Panc1 (cell line): ENCODE data around the gene ANKMY1. TPM values are rescaled to one million over a fixed set of nuclear protein-coding genes. Genes with fewer than 3 reads are reported as not detected.

Experiments used
- ATAC-seq: fragments of 200-7000 bp; cut with Tn5 transposase; 2 replicates; pipeline ENCODE4 v1.9.1; 2020; ENCODE audit warnings: mild to moderate bottlenecking, moderate library complexity
- BruUV-seq: library from RNA; stranded (reverse); fragments of 400-500 nt; replicated peaks from 2 replicates; lab custom pipeline; 2021; lab: Mats Ljungman, UMichigan
- CTCF ChIA-PET: fragments of 300-600 bp; sonication (Branson Sonifier 250); formaldehyde crosslinking; loops from one replicate; lab custom pipeline; 2022; ENCODE audit warnings: antibody characterized with exemption; lab: Charles Lee
- POLR2A ChIA-PET: fragments of 300-600 bp; sonication (Branson Sonifier 250); formaldehyde crosslinking; loops from one replicate; lab custom pipeline; 2022; ENCODE audit warnings: antibody characterized with exemption; lab: Charles Lee
- DNase-seq: peaks from one replicate; pipeline ENCODE4 v3.0.0-alpha.2; 2010; ENCODE audit warnings: low read depth, low spot score
- H3K27ac ChIP-seq: 2 replicates; pipeline ENCODE4 v1.5.1; 2011; ENCODE audit warnings: mild to moderate bottlenecking, low read length, inconsistent platforms
- H3K27me3 ChIP-seq: fragments of 200-500 bp; sonication (Bioruptor generic); 2 replicates; pipeline ENCODE4 v1.6.0; 2014; ENCODE audit warnings: low read length, inconsistent platforms; ENCODE audit not compliant: control insufficient read depth, insufficient read depth
- H3K36me3 ChIP-seq: fragments of 200-500 bp; sonication (Bioruptor generic); 2 replicates; pipeline ENCODE4 v1.5.1; 2014; ENCODE audit warnings: inconsistent platforms, mild to moderate bottlenecking, low read length, moderate library complexity; ENCODE audit not compliant: control insufficient read depth, insufficient read depth
- H3K4me1 ChIP-seq: 2 replicates; pipeline ENCODE4 v1.5.1; 2011; ENCODE audit warnings: inconsistent platforms, mild to moderate bottlenecking, low read length, moderate library complexity; ENCODE audit not compliant: control insufficient read depth, insufficient read depth
- H3K4me3 ChIP-seq, 2 experiments: 2 replicates each; pipeline ENCODE4 v1.5.1; 2011 to 2012; ENCODE audit warnings: low read depth in 2 of 2, low read length in 2 of 2, mild to moderate bottlenecking in 2 of 2, inconsistent platforms in 1 of 2, moderate library complexity in 1 of 2
- H3K9me3 ChIP-seq: fragments of 200-500 bp; sonication (Bioruptor generic); 2 replicates; pipeline ENCODE4 v1.5.1; 2014; ENCODE audit warnings: low read depth, mild to moderate bottlenecking, inconsistent platforms, low read length, moderate library complexity; ENCODE audit not compliant: control insufficient read depth, insufficient read depth
- POLR2AphosphoS5 ChIP-seq: IDR thresholded peaks from 2 replicates; pipeline ENCODE4 v1.6.1; 2012; ENCODE audit warnings: mild to moderate bottlenecking, low read depth, low read length, moderate library complexity
- SIN3A ChIP-seq: IDR thresholded peaks from 2 replicates; pipeline ENCODE4 v1.6.1; 2012; ENCODE audit warnings: low read depth, mild to moderate bottlenecking, low read length, moderate library complexity, borderline replicate concordance; ENCODE audit not compliant: insufficient read depth
- TCF7L2 ChIP-seq: IDR thresholded peaks from 2 replicates; pipeline ENCODE4 v1.6.1; 2011; ENCODE audit warnings: mild to moderate bottlenecking, low read depth, low read length, inconsistent platforms
- in situ Hi-C: cut with HindIII; loops from 2 replicates; pipeline ENCODE4 v1.10.0; 2016; ENCODE audit warnings: low sequenced_read_pairs, low pct_unique_long_range_greater_than_20kb
- intact Hi-C: fragments of 100-400 bp; cut with micrococcal nuclease; formaldehyde crosslinking; loops from one replicate; pipeline ENCODE4 v1.10.0; 2022; ENCODE audit not compliant: unreplicated experiment
- total RNA-seq: library from RNA; stranded (reverse); gene quantifications from one replicate; pipeline ENCODE4 v1.2.1, GENCODE V29; 2021; ENCODE audit not compliant: unreplicated experiment
- TF ChIP-seq, protein P1 (sequence below), 2 experiments: IDR thresholded peaks; 2 replicates each; pipeline ENCODE4 v1.6.1; 2011 to 2012; ENCODE audit warnings: low read depth in 2 of 2, control low read depth in 1 of 2, low read length in 1 of 2, mild to moderate bottlenecking in 1 of 2, moderate library complexity in 1 of 2; ENCODE audit not compliant: insufficient read depth in 1 of 2
- TF ChIP-seq, protein P2 (sequence below): fragments of 450-650 bp; IDR thresholded peaks from 2 replicates; pipeline ENCODE4 v1.5.1; 2017; ENCODE audit warnings: mild to moderate bottlenecking

Gene ANKMY1
- total RNA-seq, 1 experiment from 2014 or later = 19.5 TPM

DNA sequence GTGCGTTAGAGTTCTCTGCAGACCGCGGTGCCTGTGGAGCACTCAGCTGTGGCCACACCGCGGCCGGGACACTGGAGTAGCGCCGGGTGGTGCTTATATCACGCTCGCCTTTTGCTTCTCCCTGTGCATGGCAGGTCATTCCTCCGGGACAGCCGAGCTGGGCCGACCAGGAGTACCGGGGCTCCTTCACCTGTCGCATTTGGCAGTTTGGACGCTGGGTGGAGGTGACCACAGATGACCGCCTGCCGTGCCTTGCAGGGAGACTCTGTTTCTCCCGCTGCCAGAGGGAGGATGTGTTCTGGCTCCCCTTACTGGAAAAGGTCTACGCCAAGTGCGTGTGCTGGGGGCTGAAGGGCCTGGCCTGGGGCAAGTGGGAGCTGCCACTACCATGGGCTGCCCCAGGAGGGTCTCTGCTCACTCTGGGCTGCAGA lies 32.9 kb upstream of the ANKMY1 start:
- H3K27ac ChIP-seq = no peak overlapping the region
- peaks cover 13% of the 10 kb centered on the region; the same call in 1 of the 2 replicates for H3K4me1 ChIP-seq
- no peaks in the 10 kb centered on the region for H3K27me3 ChIP-seq
- no peaks in the 10 kb centered on the region for H3K9me3 ChIP-seq
- BruUV-seq = no TSS peak
- CTCF ChIA-PET = no interaction called here
- DNase-seq = no peak
- intact Hi-C loops = no loop called here
- POLR2A ChIA-PET = no interaction called here
- ATAC-seq = no peak
- in situ Hi-C loops = no loop called here
- no peak for TF ChIP-seq SIN3A
- TF ChIP-seq POLR2AphosphoS5 = no peak
- TF ChIP-seq, protein P1, sequence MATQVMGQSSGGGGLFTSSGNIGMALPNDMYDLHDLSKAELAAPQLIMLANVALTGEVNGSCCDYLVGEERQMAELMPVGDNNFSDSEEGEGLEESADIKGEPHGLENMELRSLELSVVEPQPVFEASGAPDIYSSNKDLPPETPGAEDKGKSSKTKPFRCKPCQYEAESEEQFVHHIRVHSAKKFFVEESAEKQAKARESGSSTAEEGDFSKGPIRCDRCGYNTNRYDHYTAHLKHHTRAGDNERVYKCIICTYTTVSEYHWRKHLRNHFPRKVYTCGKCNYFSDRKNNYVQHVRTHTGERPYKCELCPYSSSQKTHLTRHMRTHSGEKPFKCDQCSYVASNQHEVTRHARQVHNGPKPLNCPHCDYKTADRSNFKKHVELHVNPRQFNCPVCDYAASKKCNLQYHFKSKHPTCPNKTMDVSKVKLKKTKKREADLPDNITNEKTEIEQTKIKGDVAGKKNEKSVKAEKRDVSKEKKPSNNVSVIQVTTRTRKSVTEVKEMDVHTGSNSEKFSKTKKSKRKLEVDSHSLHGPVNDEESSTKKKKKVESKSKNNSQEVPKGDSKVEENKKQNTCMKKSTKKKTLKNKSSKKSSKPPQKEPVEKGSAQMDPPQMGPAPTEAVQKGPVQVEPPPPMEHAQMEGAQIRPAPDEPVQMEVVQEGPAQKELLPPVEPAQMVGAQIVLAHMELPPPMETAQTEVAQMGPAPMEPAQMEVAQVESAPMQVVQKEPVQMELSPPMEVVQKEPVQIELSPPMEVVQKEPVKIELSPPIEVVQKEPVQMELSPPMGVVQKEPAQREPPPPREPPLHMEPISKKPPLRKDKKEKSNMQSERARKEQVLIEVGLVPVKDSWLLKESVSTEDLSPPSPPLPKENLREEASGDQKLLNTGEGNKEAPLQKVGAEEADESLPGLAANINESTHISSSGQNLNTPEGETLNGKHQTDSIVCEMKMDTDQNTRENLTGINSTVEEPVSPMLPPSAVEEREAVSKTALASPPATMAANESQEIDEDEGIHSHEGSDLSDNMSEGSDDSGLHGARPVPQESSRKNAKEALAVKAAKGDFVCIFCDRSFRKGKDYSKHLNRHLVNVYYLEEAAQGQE (IDR thresholded peaks at IDR 0.05; ENCODE audit: insufficient read depth in 1 of 2, low read depth in 2 of 2, low read length in 1 of 2) = no peak
- TF ChIP-seq, protein P2, sequence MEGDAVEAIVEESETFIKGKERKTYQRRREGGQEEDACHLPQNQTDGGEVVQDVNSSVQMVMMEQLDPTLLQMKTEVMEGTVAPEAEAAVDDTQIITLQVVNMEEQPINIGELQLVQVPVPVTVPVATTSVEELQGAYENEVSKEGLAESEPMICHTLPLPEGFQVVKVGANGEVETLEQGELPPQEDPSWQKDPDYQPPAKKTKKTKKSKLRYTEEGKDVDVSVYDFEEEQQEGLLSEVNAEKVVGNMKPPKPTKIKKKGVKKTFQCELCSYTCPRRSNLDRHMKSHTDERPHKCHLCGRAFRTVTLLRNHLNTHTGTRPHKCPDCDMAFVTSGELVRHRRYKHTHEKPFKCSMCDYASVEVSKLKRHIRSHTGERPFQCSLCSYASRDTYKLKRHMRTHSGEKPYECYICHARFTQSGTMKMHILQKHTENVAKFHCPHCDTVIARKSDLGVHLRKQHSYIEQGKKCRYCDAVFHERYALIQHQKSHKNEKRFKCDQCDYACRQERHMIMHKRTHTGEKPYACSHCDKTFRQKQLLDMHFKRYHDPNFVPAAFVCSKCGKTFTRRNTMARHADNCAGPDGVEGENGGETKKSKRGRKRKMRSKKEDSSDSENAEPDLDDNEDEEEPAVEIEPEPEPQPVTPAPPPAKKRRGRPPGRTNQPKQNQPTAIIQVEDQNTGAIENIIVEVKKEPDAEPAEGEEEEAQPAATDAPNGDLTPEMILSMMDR = no peak
- TF ChIP-seq TCF7L2 = no peak
- H3K36me3 ChIP-seq = peaks cover under 1% of the 10 kb centered on the region; the same call in 1 of the 2 replicates
- H3K4me3 ChIP-seq = no peak overlapping the region

GRCh38 chr2:240589850-240590525 lies 32.2 kb upstream of the ANKMY1 start:
- DNase-seq (no peak), ATAC-seq (no peak)
- Histone ChIP-seq H3K27me3 (no peaks in the 10 kb centered on the region), H3K9me3 (no peaks in the 10 kb centered on the region), H3K4me3 (no peak overlapping the region), H3K27ac (no peak overlapping the region), H3K4me1 (peaks cover 18% of the 10 kb centered on the region), H3K36me3 (peaks cover 5% of the 10 kb centered on the region; the same call in 1 of the 2 replicates)
- POLR2A ChIA-PET = no interaction called here
- in situ Hi-C loops = no loop called here
- TF ChIP-seq, protein P1 (IDR thresholded peaks at IDR 0.05; ENCODE audit: insufficient read depth in 1 of 2, low read depth in 2 of 2, low read length in 1 of 2) = no peak
- TF ChIP-seq, protein P2 = no peak
- no peak for TF ChIP-seq POLR2AphosphoS5
- TF ChIP-seq SIN3A = no peak
- TF ChIP-seq TCF7L2 = no peak
- no TSS peak for BruUV-seq
- CTCF ChIA-PET = no interaction called here
- intact Hi-C loops = no loop called here
